Erythroblast (primary cell): ENCODE data around the gene TELO2.

Experiments used
- GATA1 ChIP-seq: IDR thresholded peaks from 2 replicates; pipeline ENCODE4 v1.6.1; 2011; ENCODE audit warnings: low read depth, mild to moderate bottlenecking, control low read depth, low read length, moderate library complexity
- POLR2A ChIP-seq: IDR thresholded peaks from 2 replicates; pipeline ENCODE4 v1.6.1; 2011; ENCODE audit warnings: mild to moderate bottlenecking, low read length

- TF ChIP-seq POLR2A: no peak
- no peak for TF ChIP-seq GATA1
These were observed 63.9 kb downstream of the TELO2 start for GRCh38 chr16:1557074-1557473.
